Fibroblast of lung (primary cell): ENCODE data around the gene ARHGAP5. TPM values are rescaled to one million over a fixed set of nuclear protein-coding genes. Genes with fewer than 3 reads are reported as not detected.

Experiments used
- DNase-seq, 2 donors: peaks; one replicate each; pipeline versions ENCODE4 v3.0.0 to v3.0.0-alpha.2; 2010; ENCODE audit warnings: low read depth in 2 of 2
- H2AFZ ChIP-seq: 2 replicates; pipeline ENCODE4 v1.5.1; 2012; ENCODE audit warnings: low read length, control low read depth, inconsistent platforms
- H3K27ac ChIP-seq: 2 replicates; pipeline ENCODE4 v1.5.1; 2011; ENCODE audit warnings: low read length, control low read depth; ENCODE audit not compliant: insufficient read depth
- H3K27me3 ChIP-seq: 2 replicates; pipeline ENCODE4 v1.5.1; 2011; ENCODE audit warnings: mild to moderate bottlenecking, low read length; ENCODE audit not compliant: control insufficient read depth, insufficient read depth
- H3K36me3 ChIP-seq: 2 replicates; pipeline ENCODE4 v1.5.1; 2011; ENCODE audit warnings: low read length; ENCODE audit not compliant: control insufficient read depth, insufficient read depth
- H3K4me1 ChIP-seq: 2 replicates; pipeline ENCODE4 v1.5.1; 2011; ENCODE audit warnings: low read length; ENCODE audit not compliant: control insufficient read depth, insufficient read depth; ENCODE audit errors: extremely low read depth
- H3K4me2 ChIP-seq: 2 replicates; pipeline ENCODE4 v1.5.1; 2011; ENCODE audit warnings: low read length, control low read depth; ENCODE audit not compliant: insufficient read depth; ENCODE audit errors: extremely low read depth
- H3K4me3 ChIP-seq, 4 experiments: fragments of 200-600 bp in 1 of 4; sonication (generic) in 1 of 4; replicated peaks in 1 of 4; 2 replicates each; pipeline ENCODE4 v1.5.1; 2011 to 2016; ENCODE audit warnings: low read length in 4 of 4, low read depth in 3 of 4, mild to moderate bottlenecking in 3 of 4, control low read depth in 2 of 4, inconsistent platforms in 1 of 4, mixed read lengths in 1 of 4; ENCODE audit not compliant: insufficient read depth in 1 of 4; ENCODE audit errors: control extremely low read depth in 1 of 4
- H3K79me2 ChIP-seq: 2 replicates; pipeline ENCODE4 v1.5.1; 2012; ENCODE audit warnings: mild to moderate bottlenecking, low read length, inconsistent platforms; ENCODE audit not compliant: control insufficient read depth, insufficient read depth
- H3K9ac ChIP-seq: 2 replicates; pipeline ENCODE4 v1.5.1; 2011; ENCODE audit warnings: mild to moderate bottlenecking, low read length, control low read depth; ENCODE audit not compliant: insufficient read depth
- H3K9me3 ChIP-seq: 2 replicates; pipeline ENCODE4 v1.5.1; 2012; ENCODE audit warnings: low read depth, low read length; ENCODE audit not compliant: control insufficient read depth, insufficient read depth
- H4K20me1 ChIP-seq: 2 replicates; pipeline ENCODE4 v1.5.1; 2011; ENCODE audit warnings: low read length; ENCODE audit not compliant: control insufficient read depth, insufficient read depth; ENCODE audit errors: extremely low read depth
- EZH2 ChIP-seq: IDR thresholded peaks from 2 replicates; pipeline ENCODE4 v1.5.1; 2012; ENCODE audit warnings: low read length, control low read depth, mild to moderate bottlenecking; ENCODE audit errors: missing control alignments
- polyA plus RNA-seq, 2 donors: library from polyadenylated mRNA; depleted of rRNA in 1 of 2; stranded (reverse) in 1 of 2; unstranded in 1 of 2; fragments of >200 nt; gene quantifications; 2 replicates each; pipeline ENCODE4 v1.2.1, GENCODE V29; 2011 to 2012; ENCODE audit warnings: missing spikeins in 1 of 2
- total RNA-seq: library from RNA; depleted of rRNA; stranded (reverse); fragments of >200 nt; gene quantifications from 2 replicates; pipeline ENCODE4 v1.2.1, GENCODE V29; 2014
- TF ChIP-seq, protein P1 (sequence below), 2 donors: IDR thresholded peaks in 1 of 2; conservative IDR thresholded peaks in 1 of 2; 1 replicate in 1 of 2; 2 replicates in 1 of 2; pipeline ENCODE4 v1.5.1; 2011 to 2012; ENCODE audit warnings: low read length in 2 of 2, control low read depth in 1 of 2, inconsistent platforms in 1 of 2, low read depth in 1 of 2, mild to moderate bottlenecking in 1 of 2

The ARHGAP5 gene
- total and polyA plus RNA-seq, 2 donors (not counting 1 experiment from before 2014, with no cell fraction given), result 37.0 to 68.4 TPM

DNA sequence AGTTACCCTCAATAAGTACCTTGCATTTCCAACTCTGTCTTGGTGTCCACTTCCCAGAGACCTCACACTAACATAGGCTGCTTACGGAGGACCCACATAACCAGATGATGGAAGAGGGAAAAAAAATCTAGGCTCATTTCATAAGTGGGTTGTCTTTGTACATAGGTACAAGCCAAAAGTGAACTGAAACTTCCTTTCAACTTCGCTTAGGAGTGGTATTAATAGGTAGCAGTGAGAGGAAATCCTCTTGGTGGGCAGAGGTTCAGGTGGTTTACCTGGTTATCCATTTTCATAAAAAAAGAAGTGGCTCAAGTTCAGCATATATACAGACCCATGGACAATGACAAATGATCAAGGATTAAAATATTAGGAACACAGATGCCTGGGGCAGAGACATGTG lies 88.9 kb downstream of the ARHGAP5 start:
- no peak for DNase-seq
- Histone ChIP-seq H2AFZ (no peak overlapping the region), H3K27me3 (no peaks in the 10 kb centered on the region), H3K27ac (no peak overlapping the region), H3K79me2 (no peaks in the 10 kb centered on the region), H3K9me3 (no peaks in the 10 kb centered on the region), H4K20me1 (no peaks in the 10 kb centered on the region), H3K36me3 (no peaks in the 10 kb centered on the region), H3K4me1 (no peaks in the 10 kb centered on the region), H3K4me3 (no peak overlapping the region), H3K4me2 (no peak overlapping the region), H3K9ac (no peak overlapping the region)
- no peak for TF ChIP-seq EZH2
- TF ChIP-seq, protein P1, sequence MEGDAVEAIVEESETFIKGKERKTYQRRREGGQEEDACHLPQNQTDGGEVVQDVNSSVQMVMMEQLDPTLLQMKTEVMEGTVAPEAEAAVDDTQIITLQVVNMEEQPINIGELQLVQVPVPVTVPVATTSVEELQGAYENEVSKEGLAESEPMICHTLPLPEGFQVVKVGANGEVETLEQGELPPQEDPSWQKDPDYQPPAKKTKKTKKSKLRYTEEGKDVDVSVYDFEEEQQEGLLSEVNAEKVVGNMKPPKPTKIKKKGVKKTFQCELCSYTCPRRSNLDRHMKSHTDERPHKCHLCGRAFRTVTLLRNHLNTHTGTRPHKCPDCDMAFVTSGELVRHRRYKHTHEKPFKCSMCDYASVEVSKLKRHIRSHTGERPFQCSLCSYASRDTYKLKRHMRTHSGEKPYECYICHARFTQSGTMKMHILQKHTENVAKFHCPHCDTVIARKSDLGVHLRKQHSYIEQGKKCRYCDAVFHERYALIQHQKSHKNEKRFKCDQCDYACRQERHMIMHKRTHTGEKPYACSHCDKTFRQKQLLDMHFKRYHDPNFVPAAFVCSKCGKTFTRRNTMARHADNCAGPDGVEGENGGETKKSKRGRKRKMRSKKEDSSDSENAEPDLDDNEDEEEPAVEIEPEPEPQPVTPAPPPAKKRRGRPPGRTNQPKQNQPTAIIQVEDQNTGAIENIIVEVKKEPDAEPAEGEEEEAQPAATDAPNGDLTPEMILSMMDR (conservative IDR thresholded peaks at IDR 0.05 in 1 of 2, IDR thresholded peaks at IDR 0.05 in 1 of 2; ENCODE audit: low read depth in 1 of 2, low read length in 2 of 2), result no peak

GRCh38 chr14:32166924-32167323 lies 89.8 kb downstream of the ARHGAP5 start:
- DNase-seq, result no peak
- TF ChIP-seq, protein P1 (conservative IDR thresholded peaks at IDR 0.05 in 1 of 2, IDR thresholded peaks at IDR 0.05 in 1 of 2; ENCODE audit: low read depth in 1 of 2, low read length in 2 of 2), result no peak
- TF ChIP-seq EZH2, result no peak

GRCh38 chr14:32167907-32168306 lies 90.8 kb downstream of the ARHGAP5 start:
- H3K79me2 ChIP-seq, result no peaks in the 10 kb centered on the region
- no peaks in the 10 kb centered on the region for H3K36me3 ChIP-seq
- no peak overlapping the region for H2AFZ ChIP-seq
- no peaks in the 10 kb centered on the region for H3K4me1 ChIP-seq
- peak in 1 of 2 donors; percentile 45 for DNase-seq
- no peak overlapping the region for H3K4me2 ChIP-seq
- no peaks in the 10 kb centered on the region for H3K27me3 ChIP-seq
- no peak overlapping the region for H3K27ac ChIP-seq
- no peak overlapping the region for H3K9ac ChIP-seq
- H4K20me1 ChIP-seq, result no peaks in the 10 kb centered on the region
- TF ChIP-seq EZH2, result no peak
- TF ChIP-seq, protein P1 (conservative IDR thresholded peaks at IDR 0.05 in 1 of 2, IDR thresholded peaks at IDR 0.05 in 1 of 2; ENCODE audit: low read depth in 1 of 2, low read length in 2 of 2), result no peak
- H3K4me3 ChIP-seq, result no peak overlapping the region
- no peaks in the 10 kb centered on the region for H3K9me3 ChIP-seq

More at GRCh38 chr14:32166924-32167323, 89.8 kb downstream of the ARHGAP5 start:
- Histone ChIP-seq H3K27me3 (no peaks in the 10 kb centered on the region), H4K20me1 (no peaks in the 10 kb centered on the region), H3K4me1 (no peaks in the 10 kb centered on the region), H3K36me3 (no peaks in the 10 kb centered on the region), H3K4me2 (no peak overlapping the region), H2AFZ (no peak overlapping the region), H3K4me3 (no peak overlapping the region), H3K9ac (no peak overlapping the region), H3K27ac (no peak overlapping the region), H3K9me3 (no peaks in the 10 kb centered on the region), H3K79me2 (no peaks in the 10 kb centered on the region)
